OCI-LY7 (cell line): ENCODE data around the gene ZFYVE9. TPM values are rescaled to one million over a fixed set of nuclear protein-coding genes. Genes with fewer than 3 reads are reported as not detected.

ENCODE experiments used
- BruUV-seq: library from RNA; stranded (reverse); fragments of 400-500 nt; replicated peaks from 2 replicates; lab custom pipeline; 2021; lab: Mats Ljungman, UMichigan
- CTCF ChIA-PET: fragments of 300-600 bp; sonication (Branson Sonifier 250); formaldehyde crosslinking; loops from one replicate; lab custom pipeline; 2022; ENCODE audit warnings: antibody characterized with exemption; ENCODE audit not compliant: unreplicated experiment; lab: Charles Lee
- POLR2A ChIA-PET: fragments of 300-600 bp; sonication (Branson Sonifier 250); formaldehyde crosslinking; loops from one replicate; lab custom pipeline; 2022; ENCODE audit warnings: antibody characterized with exemption; lab: Charles Lee
- DNase-seq: peaks from one replicate; pipeline ENCODE4 v3.0.0-alpha.2; 2015; ENCODE audit warnings: low spot score
- H2AFZ ChIP-seq: fragments of 200-600 bp; sonication (generic), shearing (Covaris generic); 2 replicates; pipeline ENCODE4 v1.6.1; 2014; ENCODE audit warnings: mild to moderate bottlenecking, antibody characterized with exemption, low read length, moderate library complexity
- H3K27ac ChIP-seq: fragments of 200-600 bp; sonication (generic); 2 replicates; pipeline ENCODE4 v1.5.1; 2014; ENCODE audit warnings: mixed run types, low read depth, mild to moderate bottlenecking, moderate library complexity, low read length, inconsistent platforms; ENCODE audit not compliant: poor library complexity, severe bottlenecking
- H3K36me3 ChIP-seq: fragments of 200-600 bp; sonication (generic); 2 replicates; pipeline ENCODE4 v1.6.1; 2014; ENCODE audit warnings: mild to moderate bottlenecking, antibody characterized with exemption, low read length, moderate library complexity, mixed read lengths; ENCODE audit not compliant: insufficient read depth
- H3K4me1 ChIP-seq: fragments of 200-600 bp; sonication (generic); 2 replicates; pipeline ENCODE4 v1.5.1; 2014; ENCODE audit warnings: mild to moderate bottlenecking, low read length; ENCODE audit not compliant: insufficient read depth, poor library complexity, severe bottlenecking
- H3K4me2 ChIP-seq: fragments of 200-600 bp; sonication (generic); 2 replicates; pipeline ENCODE4 v1.6.1; 2014; ENCODE audit warnings: mild to moderate bottlenecking, low read length
- H3K4me3 ChIP-seq: fragments of 200-600 bp; sonication (generic); 2 replicates; pipeline ENCODE4 v1.5.1; 2014; ENCODE audit warnings: mild to moderate bottlenecking, low read depth, low read length; ENCODE audit not compliant: poor library complexity, severe bottlenecking
- H3K79me2 ChIP-seq: fragments of 200-600 bp; sonication (generic); 2 replicates; pipeline ENCODE4 v1.6.1; 2016; ENCODE audit warnings: low read depth, mild to moderate bottlenecking, low read length, moderate library complexity, mixed read lengths; ENCODE audit not compliant: insufficient read depth
- H3K9me2 ChIP-seq: fragments of 200-600 bp; sonication (generic); 2 replicates; pipeline ENCODE4 v1.6.1; 2016; ENCODE audit warnings: mild to moderate bottlenecking, low read length, mixed read lengths; ENCODE audit not compliant: insufficient read depth
- H3K9me3 ChIP-seq: fragments of 200-600 bp; sonication (generic); 2 replicates; pipeline ENCODE4 v1.6.1; 2014; ENCODE audit warnings: mild to moderate bottlenecking, mixed run types, low read length, mixed read lengths
- H4K20me1 ChIP-seq: fragments of 200-600 bp; sonication (generic); 2 replicates; pipeline ENCODE4 v1.6.1; 2014; ENCODE audit warnings: mild to moderate bottlenecking, antibody characterized with exemption, low read length, moderate library complexity, mixed read lengths; ENCODE audit not compliant: insufficient read depth
- CTCF ChIP-seq: fragments of 200-600 bp; sonication (generic); conservative IDR thresholded peaks from 2 replicates; pipeline ENCODE4 v1.5.1; 2014; ENCODE audit warnings: mild to moderate bottlenecking, antibody characterized with exemption, low read length, moderate library complexity, mixed read lengths
- EZH2phosphoT487 ChIP-seq: fragments of 200-600 bp; sonication (generic); IDR thresholded peaks from 2 replicates; pipeline ENCODE4 v1.6.1; 2018; ENCODE audit warnings: low read depth, borderline replicate concordance, mild to moderate bottlenecking, mixed run types, antibody characterized with exemption, low read length, moderate library complexity, mixed read lengths
- intact Hi-C: fragments of 100-400 bp; cut with micrococcal nuclease; formaldehyde crosslinking; loops from one replicate; pipeline ENCODE4 v1.10.0; 2022; ENCODE audit not compliant: unreplicated experiment
- total RNA-seq, 2 experiments: library from RNA; depleted of rRNA in 1 of 2; stranded (reverse); fragments of >200 nt in 1 of 2; shearing (Covaris generic) in 1 of 2; gene quantifications; 2 replicates each; pipeline ENCODE4 v1.2.3, GENCODE V29; 2014 to 2022

Gene ZFYVE9
- total RNA-seq, 2 experiments from 2014 or later, result 3.7 to 5.6 TPM

GRCh38 chr1:52191395-52191965 is 49.6 kb downstream of the ZFYVE9 start:
- intact Hi-C loops, result no loop called here
- no peak overlapping the region for H3K4me3 ChIP-seq
- ChIA-PET POLR2A (interaction anchor here (0.6 kb wide), 1 partner anchor 1254 kb away, joined by 3 read pairs; no protein-coding TSS in a partner anchor), CTCF (no interaction called here)
- H4K20me1 ChIP-seq, result no peaks in the 10 kb centered on the region
- TF ChIP-seq EZH2phosphoT487 (no peak), CTCF (no peak)
- H3K79me2 ChIP-seq, result no peaks in the 10 kb centered on the region
- no TSS peak for BruUV-seq
- no peak for DNase-seq
- no peaks in the 10 kb centered on the region for H3K9me2 ChIP-seq
- no peak overlapping the region for H3K4me2 ChIP-seq
- no peak overlapping the region for H2AFZ ChIP-seq
- no peaks in the 10 kb centered on the region for H3K9me3 ChIP-seq
- H3K27ac ChIP-seq, result no peak overlapping the region
- H3K4me1 ChIP-seq, result no peaks in the 10 kb centered on the region
- H3K36me3 ChIP-seq, result no peaks in the 10 kb centered on the region

GRCh38 chr1:52192024-52192423 is 50.1 kb downstream of the ZFYVE9 start:
- Histone ChIP-seq H3K27ac (no peak overlapping the region), H2AFZ (no peak overlapping the region), H3K4me3 (no peak overlapping the region), H3K9me2 (no peaks in the 10 kb centered on the region), H3K4me1 (no peaks in the 10 kb centered on the region), H3K9me3 (no peaks in the 10 kb centered on the region), H3K4me2 (no peak overlapping the region), H3K36me3 (no peaks in the 10 kb centered on the region), H4K20me1 (no peaks in the 10 kb centered on the region), H3K79me2 (no peaks in the 10 kb centered on the region)
- no TSS peak for BruUV-seq
- POLR2A ChIA-PET, result interaction anchor here (0.6 kb wide), 1 partner anchor 1255 kb away, joined by 3 read pairs; no protein-coding TSS in a partner anchor
- DNase-seq, result no peak
- CTCF ChIA-PET, result no interaction called here
- intact Hi-C loops, result no loop called here
- TF ChIP-seq EZH2phosphoT487 (no peak), CTCF (no peak)

- TF ChIP-seq EZH2phosphoT487 (no peak), CTCF (no peak)
Observed at GRCh38 chr1:52192436-52192835, 50.5 kb downstream of the ZFYVE9 start.

More at GRCh38 chr1:52192436-52192835, 50.5 kb downstream of the ZFYVE9 start:
- no peaks in the 10 kb centered on the region for H3K9me3 ChIP-seq
- H3K4me1 ChIP-seq, result no peaks in the 10 kb centered on the region
- CTCF ChIA-PET, result no interaction called here
- BruUV-seq, result no TSS peak
- intact Hi-C loops, result no loop called here
- H3K4me2 ChIP-seq, result no peak overlapping the region
- no peaks in the 10 kb centered on the region for H3K36me3 ChIP-seq
- no peak overlapping the region for H3K27ac ChIP-seq
- DNase-seq, result no peak
- H3K9me2 ChIP-seq, result no peaks in the 10 kb centered on the region
- no peak overlapping the region for H2AFZ ChIP-seq
- H3K4me3 ChIP-seq, result no peak overlapping the region
- no peaks in the 10 kb centered on the region for H4K20me1 ChIP-seq
- POLR2A ChIA-PET, result no interaction called here
- no peaks in the 10 kb centered on the region for H3K79me2 ChIP-seq
